NCI-H2196 (cell line): Measurements from ENCODE around the gene ARID3B.
"Not testable (repeated sequence)": the region's sequence is repeated elsewhere in the genome, so short reads cannot be mapped to it uniquely, and the experiment has no call there.

Experiments
- DNase-seq: peaks from one replicate; lab custom pipeline; 2025; ENCODE audit not compliant: unreplicated experiment; lab: John Stamatoyannopoulos, UW

ARID3B gene

GRCh38 chr15:74540761-74541493 lies at the start of gene ARID3B:
Gene ARID3B (plus strand): TSS chr15:74541220. CDS start chr15:74543937, 2,717 bp downstream.
- peak; percentile 87 for DNase-seq

- DNase-seq: no peak
Observed at GRCh38 chr15:74496648-74497047, 44.4 kb upstream of the ARID3B start.

GRCh38 chr15:74497584-74497983 lies 43.4 kb upstream of the ARID3B start:
- peak; percentile 48 for DNase-seq

- DNase-seq: no peak
Observed at GRCh38 chr15:74499366-74499765, 41.7 kb upstream of the ARID3B start.

- DNase-seq: no peak
Observed at GRCh38 chr15:74500401-74500800, 40.6 kb upstream of the ARID3B start.

GRCh38 chr15:74502301-74502700 lies 38.7 kb upstream of the ARID3B start:
- no peak for DNase-seq

GRCh38 chr15:74504418-74504817 lies 36.6 kb upstream of the ARID3B start:
- DNase-seq: no peak

GRCh38 chr15:74504836-74505235 lies 36.2 kb upstream of the ARID3B start:
- DNase-seq: no peak

GRCh38 chr15:74505837-74506514 lies 35.0 kb upstream of the ARID3B start:
- no peak for DNase-seq

GRCh38 chr15:74506515-74506840 lies 34.5 kb upstream of the ARID3B start:
- DNase-seq: no peak

GRCh38 chr15:74511583-74511982 lies 29.4 kb upstream of the ARID3B start:
- DNase-seq: no peak

- DNase-seq: not testable (repeated sequence)
Observed at GRCh38 chr15:74514059-74514458, 27.0 kb upstream of the ARID3B start.

- DNase-seq: no peak
Observed at GRCh38 chr15:74517096-74517495, 23.9 kb upstream of the ARID3B start.

GRCh38 chr15:74519311-74519710 lies 21.7 kb upstream of the ARID3B start:
- no peak for DNase-seq

GRCh38 chr15:74520407-74520806 lies 20.6 kb upstream of the ARID3B start:
- DNase-seq: no peak

GRCh38 chr15:74523982-74524381 lies 17.0 kb upstream of the ARID3B start:
- DNase-seq: no peak

- no peak for DNase-seq
Observed at GRCh38 chr15:74525309-74525708, 15.7 kb upstream of the ARID3B start.

- DNase-seq: no peak
Observed at GRCh38 chr15:74525945-74526344, 15.1 kb upstream of the ARID3B start.

GRCh38 chr15:74528876-74529275 lies 12.1 kb upstream of the ARID3B start:
- no peak for DNase-seq

GRCh38 chr15:74529921-74530320 lies 11.1 kb upstream of the ARID3B start:
- DNase-seq: no peak

- DNase-seq: no peak
Observed at GRCh38 chr15:74530771-74531143, 10.3 kb upstream of the ARID3B start.

- no peak for DNase-seq
Observed at GRCh38 chr15:74531144-74531811, 9.7 kb upstream of the ARID3B start.
